ENCODE measurements around the gene CDC42EP3.

GRCh38 chr2:37610638-37611289 lies 60.7 kb downstream of the CDC42EP3 start:
- no peak for TF ChIP-seq CTCF (conservative IDR thresholded peaks at IDR 0.05)
- no peak for TF ChIP-seq ZFX (IDR thresholded peaks at IDR 0.05)

All from C4-2B (cell line).